Endothelial cell of umbilical vein (primary cell): ENCODE results near the gene CHST15. TPM values are rescaled to one million over a fixed set of nuclear protein-coding genes. Genes with fewer than 3 reads are reported as not detected.

ENCODE experiments used
- BruUV-seq: library from RNA; stranded (reverse); fragments of 400-500 nt; replicated peaks from 2 replicates; lab custom pipeline; 2021; lab: Mats Ljungman, UMichigan
- CTCF ChIA-PET: fragments of 300-600, 350-600 bp; sonication (Branson Sonifier 250); formaldehyde crosslinking; loops from one replicate; lab custom pipeline; 2021; ENCODE audit warnings: antibody characterized with exemption, inconsistent platforms; lab: Charles Lee
- POLR2A ChIA-PET: fragments of 300-600, 350-600 bp; sonication (Branson Sonifier 250); formaldehyde crosslinking; loops from one replicate; lab custom pipeline; 2021; ENCODE audit warnings: antibody characterized with exemption, inconsistent platforms; lab: Charles Lee
- DNase-seq: peaks from one replicate; pipeline ENCODE4 v3.0.0-alpha.2; 2011; ENCODE audit warnings: low read depth, low spot score
- FAIRE-seq: peaks from 2 replicates; lab custom pipeline; 2011; peaks lifted over from hg19 to GRCh38; lab: Jason Lieb, UNC
- H2AFZ ChIP-seq: 2 replicates; pipeline ENCODE4 v1.6.0; 2012; ENCODE audit warnings: low read depth, low read length, control low read depth, inconsistent platforms
- H3K27ac ChIP-seq: 2 replicates; pipeline ENCODE4 v1.5.1; 2011; ENCODE audit warnings: low read depth, mild to moderate bottlenecking, control low read depth, low read length, moderate library complexity; ENCODE audit not compliant: insufficient read depth
- H3K27me3 ChIP-seq, 2 experiments: 2 replicates each; pipeline versions ENCODE4 v1.6.0 to v1.6.1; 2011; ENCODE audit warnings: low read length in 2 of 2, mixed read lengths in 1 of 2; ENCODE audit not compliant: control insufficient read depth in 2 of 2, insufficient read depth in 2 of 2
- H3K36me3 ChIP-seq, 2 experiments: 2 replicates in 1 of 2; 3 replicates in 1 of 2; pipeline ENCODE4 v1.5.1; 2011; ENCODE audit warnings: low read length in 2 of 2, mild to moderate bottlenecking in 1 of 2, moderate library complexity in 1 of 2; ENCODE audit not compliant: control insufficient read depth in 2 of 2, insufficient read depth in 2 of 2; ENCODE audit errors: extremely low read depth in 1 of 2
- H3K4me1 ChIP-seq: 3 replicates; pipeline ENCODE4 v1.5.1; 2011; ENCODE audit warnings: mild to moderate bottlenecking, low read length; ENCODE audit not compliant: control insufficient read depth, insufficient read depth; ENCODE audit errors: extremely low read depth
- H3K4me2 ChIP-seq: 2 replicates; pipeline ENCODE4 v1.6.1; 2011; ENCODE audit warnings: low read length, control low read depth, mixed read lengths; ENCODE audit not compliant: insufficient read depth
- H3K4me3 ChIP-seq, 3 experiments: fragments of 200-600 bp in 1 of 3; sonication (generic), shearing (Covaris generic) in 1 of 3; replicated peaks in 1 of 3; 2 replicates each; pipeline ENCODE4 v1.5.1; 2011 to 2016; ENCODE audit warnings: control low read depth in 3 of 3, low read length in 3 of 3, mild to moderate bottlenecking in 2 of 3, inconsistent platforms in 1 of 3, low read depth in 1 of 3, moderate library complexity in 1 of 3; ENCODE audit not compliant: insufficient read depth in 1 of 3
- H3K79me2 ChIP-seq: 2 replicates; pipeline ENCODE4 v1.6.0; 2012; ENCODE audit warnings: low read length, inconsistent platforms; ENCODE audit not compliant: control insufficient read depth, insufficient read depth
- H3K9ac ChIP-seq: replicated peaks from 2 replicates; pipeline ENCODE3; 2011; ENCODE audit warnings: low read length, control low read depth; ENCODE audit not compliant: insufficient read depth; ENCODE audit errors: extremely low read depth
- H3K9me1 ChIP-seq: replicated peaks from 3 replicates; pipeline ENCODE4 v1.6.0; 2011; ENCODE audit warnings: mild to moderate bottlenecking, low read length; ENCODE audit not compliant: control insufficient read depth, insufficient read depth; ENCODE audit errors: extremely low read depth
- H3K9me3 ChIP-seq: replicated peaks from 2 replicates; pipeline ENCODE4 v1.5.1; 2012; ENCODE audit warnings: low read length, inconsistent platforms; ENCODE audit not compliant: control insufficient read depth, insufficient read depth
- H4K20me1 ChIP-seq: replicated peaks from 2 replicates; pipeline ENCODE3; 2011; ENCODE audit warnings: mild to moderate bottlenecking, low read length; ENCODE audit not compliant: control insufficient read depth, insufficient read depth; ENCODE audit errors: extremely low read depth
- EZH2 ChIP-seq: IDR thresholded peaks from 2 replicates; pipeline ENCODE4 v1.6.1; 2012; ENCODE audit warnings: borderline replicate concordance, low read depth, mild to moderate bottlenecking, moderate library complexity, low read length, inconsistent platforms; ENCODE audit not compliant: severe bottlenecking
- FOS ChIP-seq: IDR thresholded peaks from 2 replicates; pipeline ENCODE4 v1.6.1; 2011; ENCODE audit warnings: mild to moderate bottlenecking, low read length, moderate library complexity, borderline replicate concordance; ENCODE audit not compliant: insufficient read depth
- GATA2 ChIP-seq: IDR thresholded peaks from 2 replicates; pipeline ENCODE4 v1.7.0; 2011; ENCODE audit warnings: low read depth, mild to moderate bottlenecking, moderate library complexity, mixed read lengths, low read length; ENCODE audit not compliant: insufficient read length, insufficient read depth
- JUN ChIP-seq: IDR thresholded peaks from 2 replicates; pipeline ENCODE4 v1.6.1; 2011; ENCODE audit warnings: borderline replicate concordance, low read depth; ENCODE audit not compliant: insufficient read length, insufficient read depth
- MAX ChIP-seq: IDR thresholded peaks from 2 replicates; pipeline ENCODE4 v1.6.1; 2011; ENCODE audit not compliant: insufficient read depth, insufficient read length
- MYC ChIP-seq: IDR thresholded peaks from one replicate; pipeline ENCODE4 v1.6.1; 2011; ENCODE audit warnings: mild to moderate bottlenecking, low read depth, low read length
- POLR2A ChIP-seq: IDR thresholded peaks from 2 replicates; pipeline ENCODE4 v1.6.1; 2012; ENCODE audit warnings: low read depth, mild to moderate bottlenecking, control low read depth, low read length
- POLR2AphosphoS5 ChIP-seq: IDR thresholded peaks from 2 replicates; pipeline ENCODE4 v1.6.1; 2012; ENCODE audit warnings: low read depth, mild to moderate bottlenecking, control low read depth, low read length, moderate library complexity; ENCODE audit not compliant: insufficient read depth
- dilution Hi-C: fragments of 300-500 bp; cut with MboI; formaldehyde crosslinking; loops from one replicate; pipeline ENCODE4 v1.15.0; 2019; ENCODE audit warnings: low sequenced_read_pairs; ENCODE audit not compliant: extremely low pct_ligation_motif_present
- intact Hi-C: fragments of 100-400 bp; cut with micrococcal nuclease; formaldehyde crosslinking; loops from one replicate; pipeline ENCODE4 v1.10.0; 2022
- polyA plus RNA-seq, 4 experiments: library from polyadenylated mRNA; depleted of rRNA in 3 of 4; stranded (reverse) in 3 of 4; unstranded in 1 of 4; fragments of >200 nt; gene quantifications; 2 replicates each; pipeline versions ENCODE4 v1.2.1 to v1.2.3, GENCODE V29; 2011 to 2012; ENCODE audit warnings: missing spikeins in 1 of 4
- total RNA-seq: library from RNA; stranded (reverse); gene quantifications from 2 replicates; pipeline ENCODE4 v1.2.3, GENCODE V29; 2021
- TF ChIP-seq, protein P1 (sequence below), 2 donors: IDR thresholded peaks; 1 replicate in 1 of 2; 2 replicates in 1 of 2; pipeline ENCODE4 v1.5.1; 2011; ENCODE audit warnings: low read length in 2 of 2, mild to moderate bottlenecking in 2 of 2, moderate library complexity in 2 of 2, control low read depth in 1 of 2, inconsistent platforms in 1 of 2, low read depth in 1 of 2; ENCODE audit not compliant: insufficient read depth in 1 of 2; ENCODE audit errors: extremely low read depth in 1 of 2

The CHST15 gene
- total and polyA plus RNA-seq, 2 donors (not counting 3 experiments of a cell fraction or from before 2014, with no cell fraction given): 23.1 to 29.2 TPM

- ChIA-PET POLR2A (no interaction called here), CTCF (interaction anchor here (0.8 kb wide), 1 partner anchor 375 kb away, joined by 3 read pairs; no protein-coding TSS in a partner anchor)
- no peaks in the 10 kb centered on the region for H3K9me1 ChIP-seq
- H3K9ac ChIP-seq: no peak overlapping the region
- no TSS peak for BruUV-seq
- no peaks in the 10 kb centered on the region for H3K27me3 ChIP-seq
- H3K4me2 ChIP-seq: no peak overlapping the region
- no peaks in the 10 kb centered on the region for H3K9me3 ChIP-seq
- H3K27ac ChIP-seq: no peak overlapping the region
- no peaks in the 10 kb centered on the region for H4K20me1 ChIP-seq
- no peaks in the 10 kb centered on the region for H3K4me1 ChIP-seq
- dilution Hi-C loops: no loop called here
- TF ChIP-seq GATA2: no peak
- no peak for TF ChIP-seq MAX
- no peak for TF ChIP-seq POLR2A
- TF ChIP-seq MYC: no peak
- TF ChIP-seq, protein P1, sequence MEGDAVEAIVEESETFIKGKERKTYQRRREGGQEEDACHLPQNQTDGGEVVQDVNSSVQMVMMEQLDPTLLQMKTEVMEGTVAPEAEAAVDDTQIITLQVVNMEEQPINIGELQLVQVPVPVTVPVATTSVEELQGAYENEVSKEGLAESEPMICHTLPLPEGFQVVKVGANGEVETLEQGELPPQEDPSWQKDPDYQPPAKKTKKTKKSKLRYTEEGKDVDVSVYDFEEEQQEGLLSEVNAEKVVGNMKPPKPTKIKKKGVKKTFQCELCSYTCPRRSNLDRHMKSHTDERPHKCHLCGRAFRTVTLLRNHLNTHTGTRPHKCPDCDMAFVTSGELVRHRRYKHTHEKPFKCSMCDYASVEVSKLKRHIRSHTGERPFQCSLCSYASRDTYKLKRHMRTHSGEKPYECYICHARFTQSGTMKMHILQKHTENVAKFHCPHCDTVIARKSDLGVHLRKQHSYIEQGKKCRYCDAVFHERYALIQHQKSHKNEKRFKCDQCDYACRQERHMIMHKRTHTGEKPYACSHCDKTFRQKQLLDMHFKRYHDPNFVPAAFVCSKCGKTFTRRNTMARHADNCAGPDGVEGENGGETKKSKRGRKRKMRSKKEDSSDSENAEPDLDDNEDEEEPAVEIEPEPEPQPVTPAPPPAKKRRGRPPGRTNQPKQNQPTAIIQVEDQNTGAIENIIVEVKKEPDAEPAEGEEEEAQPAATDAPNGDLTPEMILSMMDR (IDR thresholded peaks at IDR 0.05; ENCODE audit: extremely low read depth in 1 of 2, insufficient read depth in 1 of 2, low read depth in 1 of 2, low read length in 2 of 2): no peak
- no peak for TF ChIP-seq FOS
- TF ChIP-seq JUN: no peak
- TF ChIP-seq EZH2: no peak
- TF ChIP-seq POLR2AphosphoS5: no peak
- H3K79me2 ChIP-seq: no peaks in the 10 kb centered on the region
- H2AFZ ChIP-seq: no peak overlapping the region
- H3K4me3 ChIP-seq: no peak overlapping the region
- H3K36me3 ChIP-seq: peaks cover 0 to 9% of the 10 kb centered on the region in 2 experiments
- DNase-seq: no peak
- no peak for FAIRE-seq
- intact Hi-C loops: no loop called here
These were observed 79.5 kb downstream of the CHST15 start for GRCh38 chr10:124013916-124014315.
